HepG2 (cell line): ENCODE measurements around the gene RASL10A. TPM values are rescaled to one million over a fixed set of nuclear protein-coding genes. Genes with fewer than 3 reads are reported as not detected.

Experiments used
- ARHGAP35 ChIP-seq: sonication (generic); formaldehyde crosslinking; IDR thresholded peaks from 2 replicates; pipeline ENCODE4 v1.9.0; 2022; ENCODE audit warnings: mild to moderate bottlenecking, inconsistent platforms, moderate library complexity, missing genetic modification reagents, borderline replicate concordance
- CCAR2 ChIP-seq: fragments of 200-400 bp; formaldehyde crosslinking; optimal IDR thresholded peaks from 2 replicates; pipeline ENCODE3; 2018; ENCODE audit warnings: low read depth, mild to moderate bottlenecking, low read length, moderate library complexity
- FOXA3 ChIP-seq: IDR thresholded peaks from 2 replicates; pipeline ENCODE4 v1.6.1; 2016; ENCODE audit warnings: missing genetic modification reagents, missing compliant biosample characterization
- HNRNPK ChIP-seq: fragments of 200-400 bp; formaldehyde crosslinking; IDR thresholded peaks from 2 replicates; pipeline ENCODE4 v1.6.1; 2018; ENCODE audit warnings: low read length, low read depth, moderate library complexity, mild to moderate bottlenecking; ENCODE audit not compliant: poor library complexity, severe bottlenecking
- RFX3 ChIP-seq: IDR thresholded peaks from 2 replicates; pipeline ENCODE4 v1.6.1; 2016; ENCODE audit warnings: missing biosample characterization, missing genetic modification reagents
- SSRP1 ChIP-seq: IDR thresholded peaks from 2 replicates; pipeline ENCODE4 v1.6.1; 2016; ENCODE audit warnings: control low read depth
- ZNF530 ChIP-seq: sonication (generic); formaldehyde crosslinking; IDR thresholded peaks from 2 replicates; pipeline ENCODE4 v1.5.0; 2020; ENCODE audit warnings: low read depth, mild to moderate bottlenecking, missing genetic modification reagents
- ZNF615 ChIP-seq: sonication (generic); formaldehyde crosslinking; IDR thresholded peaks from 2 replicates; pipeline ENCODE4 v1.5.0; 2020; ENCODE audit warnings: mild to moderate bottlenecking, missing genetic modification reagents, borderline replicate concordance
- ZNF747 ChIP-seq: sonication (generic); formaldehyde crosslinking; IDR thresholded peaks from 2 replicates; pipeline ENCODE4 v1.8.1; 2023; ENCODE audit warnings: missing genetic modification reagents, mild to moderate bottlenecking, borderline replicate concordance
- ZNF841 ChIP-seq: sonication (generic); formaldehyde crosslinking; IDR thresholded peaks from 2 replicates; pipeline ENCODE4 v1.8.1; 2023; ENCODE audit warnings: missing genetic modification reagents, borderline replicate concordance
- polyA plus RNA-seq, 8 experiments: library from polyadenylated mRNA; depleted of rRNA in 3 of 8; stranded (reverse) in 7 of 8; unstranded in 1 of 8; fragments of >200 nt; fragmentation: Illumina TruSeq in 4 of 8; extraction: Trizol in 4 of 8; gene quantifications; 2 replicates each; pipeline versions ENCODE4 v1.2.1 to v1.2.3, GENCODE V29; 2011 to 2016; ENCODE audit warnings: low read depth in 4 of 8, missing spikeins in 1 of 8, mixed read lengths in 1 of 8; ENCODE audit not compliant: insufficient read depth in 1 of 8
- total RNA-seq, 5 experiments: library from RNA; depleted of rRNA; stranded (reverse); fragments of >200 nt; fragmentation: Illumina TruSeq; extraction: Trizol; gene quantifications; 2 replicates each; pipeline ENCODE4 v1.2.3, GENCODE V29; 2016; ENCODE audit warnings: low read depth in 1 of 5
- TF ChIP-seq, protein P1 (sequence below): sonication (generic); formaldehyde crosslinking; IDR thresholded peaks from 2 replicates; pipeline ENCODE4 v1.4.0; 2020; ENCODE audit warnings: missing genetic modification reagents; ENCODE audit errors: not compliant biosample characterization
- TF ChIP-seq, protein P2 (sequence below): sonication (generic); formaldehyde crosslinking; IDR thresholded peaks from 2 replicates; pipeline ENCODE4 v1.4.0; 2020; ENCODE audit warnings: missing genetic modification reagents
- TF ChIP-seq, protein P3 (sequence below): sonication (generic); formaldehyde crosslinking; IDR thresholded peaks from 2 replicates; pipeline ENCODE4 v1.5.0; 2020; ENCODE audit warnings: missing genetic modification reagents
- TF ChIP-seq, protein P4 (sequence below): sonication (generic); formaldehyde crosslinking; IDR thresholded peaks from 2 replicates; pipeline ENCODE4 v1.8.0; 2023; ENCODE audit warnings: mild to moderate bottlenecking, missing genetic modification reagents
- TF ChIP-seq, protein P5 (sequence below): sonication (generic); formaldehyde crosslinking; IDR thresholded peaks from 2 replicates; pipeline ENCODE4 v1.4.0; 2020; ENCODE audit warnings: missing genetic modification reagents
- TF ChIP-seq, protein P6 (sequence below): sonication (generic); formaldehyde crosslinking; IDR thresholded peaks from 2 replicates; pipeline ENCODE4 v1.4.0; 2020; ENCODE audit warnings: missing genetic modification reagents

The RASL10A gene
- total and polyA plus RNA-seq, 2 of the 13 experiments (the other 11 are each of a cell fraction or from before 2014, with no cell fraction given) = 0.05 to 0.22 TPM

DNA sequence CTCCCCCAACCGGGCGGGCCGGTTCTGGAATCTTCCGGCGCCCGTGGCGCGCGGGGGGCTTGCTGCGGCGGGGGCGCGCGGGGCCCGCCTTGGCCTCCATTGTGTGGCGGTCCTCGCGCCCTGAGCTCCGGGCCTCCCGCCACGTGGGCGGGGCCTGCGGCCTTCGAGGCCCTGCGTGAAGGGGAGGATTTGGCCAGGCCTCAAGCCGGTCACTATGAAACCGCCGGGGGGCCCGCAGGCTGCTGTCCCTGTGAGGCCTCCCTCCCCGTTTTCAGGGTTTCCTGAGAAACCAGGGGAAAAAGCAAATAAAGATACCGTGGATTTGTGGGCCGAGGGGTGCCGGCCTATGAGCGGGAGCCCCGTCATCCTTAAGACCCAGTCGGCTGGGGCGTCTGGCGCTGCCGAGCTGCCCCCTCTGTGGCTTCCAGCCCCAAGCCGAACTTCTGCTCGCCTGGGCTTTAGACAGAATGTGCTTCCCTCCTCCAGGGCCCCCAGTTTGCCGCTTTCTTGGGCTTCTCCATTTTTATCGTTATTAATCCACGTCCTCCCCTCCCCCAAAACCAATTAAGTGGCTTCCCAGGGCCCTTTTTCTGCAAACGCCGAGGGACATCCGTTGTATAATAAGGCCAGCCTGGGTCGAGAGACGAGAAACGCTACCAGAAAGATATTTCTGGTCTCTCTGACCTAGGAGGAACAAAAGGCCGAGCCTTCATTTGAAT lies 46.8 kb downstream of the RASL10A start (continued):
- TF ChIP-seq ARHGAP35 (0 out of 2 replicates have a peak, but pooled peaks have one; percentile 30), FOXA3 (CRISPR knock-in tag) (no peak; the same call in 1 of the 2 replicates), HNRNPK (peak; percentile 1), ZNF841 (peak; percentile 67; the same call in 1 of the 2 replicates), SSRP1 (CRISPR knock-in tag) (no peak), ZNF615 (peak; percentile 18; the same call in 1 of the 2 replicates), CCAR2 (no peak), ZNF747 (peak; percentile 29; the same call in 1 of the 2 replicates), RFX3 (CRISPR knock-in tag) (no peak), ZNF530 (CRISPR knock-in tag) (0 out of 2 replicates have a peak, but pooled peaks have one; percentile 48)
- TF ChIP-seq, protein P1, sequence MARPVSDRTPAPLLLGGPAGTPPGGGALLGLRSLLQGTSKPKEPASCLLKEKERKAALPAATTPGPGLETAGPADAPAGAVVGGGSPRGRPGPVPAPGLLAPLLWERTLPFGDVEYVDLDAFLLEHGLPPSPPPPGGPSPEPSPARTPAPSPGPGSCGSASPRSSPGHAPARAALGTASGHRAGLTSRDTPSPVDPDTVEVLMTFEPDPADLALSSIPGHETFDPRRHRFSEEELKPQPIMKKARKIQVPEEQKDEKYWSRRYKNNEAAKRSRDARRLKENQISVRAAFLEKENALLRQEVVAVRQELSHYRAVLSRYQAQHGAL = peak; percentile 5
- TF ChIP-seq, protein P2, sequence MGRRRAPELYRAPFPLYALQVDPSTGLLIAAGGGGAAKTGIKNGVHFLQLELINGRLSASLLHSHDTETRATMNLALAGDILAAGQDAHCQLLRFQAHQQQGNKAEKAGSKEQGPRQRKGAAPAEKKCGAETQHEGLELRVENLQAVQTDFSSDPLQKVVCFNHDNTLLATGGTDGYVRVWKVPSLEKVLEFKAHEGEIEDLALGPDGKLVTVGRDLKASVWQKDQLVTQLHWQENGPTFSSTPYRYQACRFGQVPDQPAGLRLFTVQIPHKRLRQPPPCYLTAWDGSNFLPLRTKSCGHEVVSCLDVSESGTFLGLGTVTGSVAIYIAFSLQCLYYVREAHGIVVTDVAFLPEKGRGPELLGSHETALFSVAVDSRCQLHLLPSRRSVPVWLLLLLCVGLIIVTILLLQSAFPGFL = no peak; the same call in 1 of the 2 replicates
- TF ChIP-seq, protein P3, sequence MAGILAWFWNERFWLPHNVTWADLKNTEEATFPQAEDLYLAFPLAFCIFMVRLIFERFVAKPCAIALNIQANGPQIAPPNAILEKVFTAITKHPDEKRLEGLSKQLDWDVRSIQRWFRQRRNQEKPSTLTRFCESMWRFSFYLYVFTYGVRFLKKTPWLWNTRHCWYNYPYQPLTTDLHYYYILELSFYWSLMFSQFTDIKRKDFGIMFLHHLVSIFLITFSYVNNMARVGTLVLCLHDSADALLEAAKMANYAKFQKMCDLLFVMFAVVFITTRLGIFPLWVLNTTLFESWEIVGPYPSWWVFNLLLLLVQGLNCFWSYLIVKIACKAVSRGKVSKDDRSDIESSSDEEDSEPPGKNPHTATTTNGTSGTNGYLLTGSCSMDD (CRISPR knock-in tag) = no peak
- TF ChIP-seq, protein P4, sequence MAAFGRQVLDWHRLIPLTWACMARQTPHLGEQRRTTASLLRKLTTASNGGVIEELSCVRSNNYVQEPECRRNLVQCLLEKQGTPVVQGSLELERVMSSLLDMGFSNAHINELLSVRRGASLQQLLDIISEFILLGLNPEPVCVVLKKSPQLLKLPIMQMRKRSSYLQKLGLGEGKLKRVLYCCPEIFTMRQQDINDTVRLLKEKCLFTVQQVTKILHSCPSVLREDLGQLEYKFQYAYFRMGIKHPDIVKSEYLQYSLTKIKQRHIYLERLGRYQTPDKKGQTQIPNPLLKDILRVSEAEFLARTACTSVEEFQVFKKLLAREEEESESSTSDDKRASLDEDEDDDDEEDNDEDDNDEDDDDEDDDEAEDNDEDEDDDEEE (CRISPR knock-in tag) = peak; percentile 42; the same call in 1 of the 2 replicates
- TF ChIP-seq, protein P5, sequence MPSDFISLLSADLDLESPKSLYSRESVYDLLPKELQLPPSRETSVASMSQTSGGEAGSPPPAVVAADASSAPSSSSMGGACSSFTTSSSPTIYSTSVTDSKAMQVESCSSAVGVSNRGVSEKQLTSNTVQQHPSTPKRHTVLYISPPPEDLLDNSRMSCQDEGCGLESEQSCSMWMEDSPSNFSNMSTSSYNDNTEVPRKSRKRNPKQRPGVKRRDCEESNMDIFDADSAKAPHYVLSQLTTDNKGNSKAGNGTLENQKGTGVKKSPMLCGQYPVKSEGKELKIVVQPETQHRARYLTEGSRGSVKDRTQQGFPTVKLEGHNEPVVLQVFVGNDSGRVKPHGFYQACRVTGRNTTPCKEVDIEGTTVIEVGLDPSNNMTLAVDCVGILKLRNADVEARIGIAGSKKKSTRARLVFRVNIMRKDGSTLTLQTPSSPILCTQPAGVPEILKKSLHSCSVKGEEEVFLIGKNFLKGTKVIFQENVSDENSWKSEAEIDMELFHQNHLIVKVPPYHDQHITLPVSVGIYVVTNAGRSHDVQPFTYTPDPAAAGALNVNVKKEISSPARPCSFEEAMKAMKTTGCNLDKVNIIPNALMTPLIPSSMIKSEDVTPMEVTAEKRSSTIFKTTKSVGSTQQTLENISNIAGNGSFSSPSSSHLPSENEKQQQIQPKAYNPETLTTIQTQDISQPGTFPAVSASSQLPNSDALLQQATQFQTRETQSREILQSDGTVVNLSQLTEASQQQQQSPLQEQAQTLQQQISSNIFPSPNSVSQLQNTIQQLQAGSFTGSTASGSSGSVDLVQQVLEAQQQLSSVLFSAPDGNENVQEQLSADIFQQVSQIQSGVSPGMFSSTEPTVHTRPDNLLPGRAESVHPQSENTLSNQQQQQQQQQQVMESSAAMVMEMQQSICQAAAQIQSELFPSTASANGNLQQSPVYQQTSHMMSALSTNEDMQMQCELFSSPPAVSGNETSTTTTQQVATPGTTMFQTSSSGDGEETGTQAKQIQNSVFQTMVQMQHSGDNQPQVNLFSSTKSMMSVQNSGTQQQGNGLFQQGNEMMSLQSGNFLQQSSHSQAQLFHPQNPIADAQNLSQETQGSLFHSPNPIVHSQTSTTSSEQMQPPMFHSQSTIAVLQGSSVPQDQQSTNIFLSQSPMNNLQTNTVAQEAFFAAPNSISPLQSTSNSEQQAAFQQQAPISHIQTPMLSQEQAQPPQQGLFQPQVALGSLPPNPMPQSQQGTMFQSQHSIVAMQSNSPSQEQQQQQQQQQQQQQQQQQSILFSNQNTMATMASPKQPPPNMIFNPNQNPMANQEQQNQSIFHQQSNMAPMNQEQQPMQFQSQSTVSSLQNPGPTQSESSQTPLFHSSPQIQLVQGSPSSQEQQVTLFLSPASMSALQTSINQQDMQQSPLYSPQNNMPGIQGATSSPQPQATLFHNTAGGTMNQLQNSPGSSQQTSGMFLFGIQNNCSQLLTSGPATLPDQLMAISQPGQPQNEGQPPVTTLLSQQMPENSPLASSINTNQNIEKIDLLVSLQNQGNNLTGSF (CRISPR knock-in tag) = 0 out of 2 replicates have a peak, but pooled peaks have one; percentile 17
- TF ChIP-seq, protein P6, sequence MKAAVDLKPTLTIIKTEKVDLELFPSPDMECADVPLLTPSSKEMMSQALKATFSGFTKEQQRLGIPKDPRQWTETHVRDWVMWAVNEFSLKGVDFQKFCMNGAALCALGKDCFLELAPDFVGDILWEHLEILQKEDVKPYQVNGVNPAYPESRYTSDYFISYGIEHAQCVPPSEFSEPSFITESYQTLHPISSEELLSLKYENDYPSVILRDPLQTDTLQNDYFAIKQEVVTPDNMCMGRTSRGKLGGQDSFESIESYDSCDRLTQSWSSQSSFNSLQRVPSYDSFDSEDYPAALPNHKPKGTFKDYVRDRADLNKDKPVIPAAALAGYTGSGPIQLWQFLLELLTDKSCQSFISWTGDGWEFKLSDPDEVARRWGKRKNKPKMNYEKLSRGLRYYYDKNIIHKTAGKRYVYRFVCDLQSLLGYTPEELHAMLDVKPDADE (CRISPR knock-in tag) = no peak
